Activated naive CD4-positive, alpha-beta T cell (primary cell): ENCODE measurements around the gene RGS4.

Source experiments
- DNase-seq, 4 experiments: peaks; one replicate each; lab custom pipeline; 2025; lab: John Stamatoyannopoulos, UW

Gene RGS4

DNA sequence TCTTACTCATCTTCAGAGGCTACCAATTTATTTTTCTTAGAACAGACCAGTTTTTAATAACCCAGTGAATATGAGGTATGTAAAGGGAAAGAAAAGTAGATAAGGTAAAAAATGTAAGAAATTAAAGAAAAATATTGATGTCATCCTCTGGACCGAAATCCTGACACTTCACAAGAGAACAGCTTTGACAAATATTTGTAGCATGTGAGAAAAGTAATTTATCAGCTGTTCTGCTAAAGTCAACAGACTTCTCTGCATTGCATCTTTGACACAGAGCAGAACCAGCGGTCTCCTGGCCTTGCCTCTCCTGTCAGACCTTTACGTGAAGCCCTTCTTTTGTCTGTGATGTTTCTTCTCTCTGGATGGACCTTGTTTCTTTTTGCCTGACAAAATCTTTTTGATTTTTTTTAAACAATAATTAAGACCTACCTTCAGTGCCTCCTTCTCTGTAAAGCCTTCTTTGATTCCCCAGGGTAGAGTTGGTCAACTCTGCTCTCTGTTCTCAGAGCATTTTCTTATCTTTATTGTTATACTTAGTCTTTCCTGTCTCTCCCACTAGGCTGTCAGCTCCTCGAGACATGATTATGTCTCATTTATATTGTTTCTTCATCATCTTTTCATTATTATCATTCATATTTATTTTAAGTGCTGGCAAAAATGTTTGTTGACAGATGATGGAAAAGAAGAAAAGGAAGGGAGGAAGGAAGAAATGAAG, 35.4 kb downstream of the RGS4 start:
- no peak for DNase-seq

GRCh38 chr1:163106364-163106987, 37.3 kb downstream of the RGS4 start:
- no peak for DNase-seq

DNA sequence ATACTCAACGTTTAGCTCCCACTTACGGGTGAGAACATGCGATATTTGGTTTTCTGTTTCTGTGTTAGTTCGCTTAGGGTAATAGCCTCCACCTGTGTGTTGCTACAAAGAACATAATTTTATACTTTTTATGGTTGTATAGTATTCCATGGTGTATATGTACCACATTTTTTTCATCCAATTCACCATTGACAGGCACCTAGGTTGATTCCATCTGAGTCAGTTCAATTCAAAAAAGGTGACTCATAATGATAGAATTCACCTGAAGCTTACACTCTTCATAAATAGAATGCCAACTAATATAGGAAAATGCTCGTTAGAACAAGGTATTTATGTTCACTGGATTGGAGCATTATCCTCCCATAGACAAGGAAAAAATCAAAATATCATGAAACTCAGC, 38.5 kb downstream of the RGS4 start:
- DNase-seq: no peak

DNA sequence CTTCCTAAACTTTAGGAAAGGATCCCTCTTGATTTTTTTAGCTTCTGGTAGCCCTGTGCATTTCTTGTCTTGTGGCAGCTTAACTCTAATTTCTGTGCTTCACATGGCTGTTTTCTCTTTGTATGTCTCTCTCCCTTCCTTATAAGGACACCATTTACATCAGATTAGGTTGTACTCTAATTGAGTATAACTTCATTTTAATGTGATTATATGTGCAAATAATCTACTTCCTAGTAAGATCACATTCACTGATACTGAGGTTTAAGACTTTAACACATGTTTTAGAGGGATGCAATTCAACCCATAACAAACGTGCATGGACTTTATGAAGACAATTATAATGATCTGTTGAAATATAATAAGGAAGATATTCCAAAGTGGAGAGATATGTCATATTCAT, 46.7 kb downstream of the RGS4 start:
- DNase-seq: no peak

GRCh38 chr1:163119707-163120106, 50.5 kb downstream of the RGS4 start:
- no peak for DNase-seq

DNA sequence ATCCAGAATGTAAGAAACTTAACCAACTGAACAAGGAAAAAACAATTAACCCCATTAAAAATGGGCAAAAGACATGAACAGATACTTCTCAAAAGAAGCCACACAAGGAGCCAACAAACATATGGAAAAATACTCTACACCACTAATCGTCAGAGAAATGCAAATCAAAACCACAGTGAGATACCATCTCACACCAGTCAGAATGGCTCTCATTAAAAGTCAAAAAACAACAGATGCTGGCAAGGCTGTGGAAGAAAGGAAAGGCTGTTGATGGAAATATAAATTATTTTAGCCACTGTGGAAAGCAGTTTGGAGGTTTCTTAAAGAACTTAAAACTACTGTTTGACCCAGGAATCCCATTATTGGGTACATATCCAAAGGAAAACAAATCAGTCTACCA, 51.2 kb downstream of the RGS4 start:
- no peak for DNase-seq

- no peak for DNase-seq
Observed at GRCh38 chr1:163124812-163125211, 55.7 kb downstream of the RGS4 start.
